K562 (cell line): ENCODE results near the gene SDHAF3. TPM values are rescaled to one million over a fixed set of nuclear protein-coding genes. Genes with fewer than 3 reads are reported as not detected.

Experiments used
- ASH1L ChIP-seq: fragments of 450-650 bp; IDR thresholded peaks from 2 replicates; pipeline ENCODE4 v1.6.1; 2018; ENCODE audit warnings: borderline replicate concordance, mild to moderate bottlenecking, low read depth; ENCODE audit not compliant: partially characterized antibody
- CREB1 ChIP-seq, 2 experiments: sonication (generic) in 1 of 2; formaldehyde crosslinking in 1 of 2; IDR thresholded peaks; 2 replicates each; pipeline versions ENCODE4 v1.6.1 to v1.8.0; 2012 to 2022; ENCODE audit warnings: inconsistent platforms in 1 of 2, mild to moderate bottlenecking in 1 of 2, missing genetic modification reagents in 1 of 2, moderate library complexity in 1 of 2
- CTBP1 ChIP-seq: fragments of 450-650 bp; IDR thresholded peaks from 2 replicates; pipeline ENCODE4 v1.6.1; 2016; ENCODE audit warnings: borderline replicate concordance
- DNMT1 ChIP-seq: fragments of 450-650 bp; IDR thresholded peaks from 2 replicates; pipeline ENCODE4 v1.6.1; 2016; ENCODE audit warnings: antibody characterized with exemption, mild to moderate bottlenecking
- EHMT2 ChIP-seq: fragments of 450-650 bp; IDR thresholded peaks from 2 replicates; pipeline ENCODE4 v1.6.1; 2018; ENCODE audit warnings: antibody characterized with exemption
- ETS2 ChIP-seq: IDR thresholded peaks from 2 replicates; pipeline ENCODE4 v1.6.1; 2016; ENCODE audit warnings: borderline replicate concordance, missing genetic modification characterization, mild to moderate bottlenecking, moderate library complexity, missing compliant biosample characterization; ENCODE audit not compliant: poor library complexity, severe bottlenecking
- HNRNPUL1 ChIP-seq: fragments of 200-400 bp; formaldehyde crosslinking; IDR thresholded peaks from 2 replicates; pipeline ENCODE4 v1.6.1; 2017; ENCODE audit warnings: low read length
- KDM5B ChIP-seq: fragments of 200-600 bp; sonication (generic); IDR thresholded peaks from 2 replicates; pipeline ENCODE4 v1.6.1; 2012; ENCODE audit warnings: low read depth, mild to moderate bottlenecking, moderate library complexity, low read length, control low read depth, inconsistent platforms; ENCODE audit not compliant: insufficient replicate concordance
- L3MBTL2 ChIP-seq: fragments of 450-650 bp; IDR thresholded peaks from 2 replicates; pipeline ENCODE4 v1.6.1; 2016; ENCODE audit warnings: mild to moderate bottlenecking, moderate library complexity
- NFE2 ChIP-seq: IDR thresholded peaks from 2 replicates; pipeline ENCODE4 v1.6.1; 2014; ENCODE audit warnings: antibody characterized with exemption, low read depth
- NFRKB ChIP-seq: fragments of 450-650 bp; IDR thresholded peaks from 2 replicates; pipeline ENCODE4 v1.6.1; 2016; ENCODE audit warnings: low read depth
- NUFIP1 ChIP-seq: fragments of 450-650 bp; IDR thresholded peaks from 2 replicates; pipeline ENCODE4 v1.6.1; 2018; ENCODE audit not compliant: partially characterized antibody
- PHB2 ChIP-seq: fragments of 450-650 bp; IDR thresholded peaks from 2 replicates; pipeline ENCODE4 v1.6.1; 2017; ENCODE audit warnings: low read depth
- POLR3G ChIP-seq: IDR thresholded peaks from 2 replicates; pipeline ENCODE4 v1.6.1; 2011; ENCODE audit not compliant: insufficient read length, insufficient replicate concordance; ENCODE audit errors: extremely low read depth
- SMARCE1 ChIP-seq: fragments of 450-650 bp; IDR thresholded peaks from 2 replicates; pipeline ENCODE4 v1.7.1; 2016; ENCODE audit warnings: mild to moderate bottlenecking
- TAF1 ChIP-seq: IDR thresholded peaks from 2 replicates; pipeline ENCODE4 v1.6.1; 2011; ENCODE audit warnings: mild to moderate bottlenecking, low read length, moderate library complexity; ENCODE audit not compliant: insufficient read depth, control insufficient read depth, severe bottlenecking; ENCODE audit errors: extremely low read depth
- ZNF175 ChIP-seq: fragments of 200-800 bp; sonication (Bioruptor generic); IDR thresholded peaks from 2 replicates; pipeline ENCODE4 v1.6.1; 2016; ENCODE audit warnings: low read depth, mild to moderate bottlenecking, missing genetic modification characterization, missing compliant biosample characterization
- polyA plus RNA-seq, 8 experiments: library from polyadenylated mRNA; depleted of rRNA in 4 of 8; stranded (reverse) in 5 of 8; unstranded in 3 of 8; fragments of >200 nt; fragmentation: Nextera tagmentation in 2 of 8; fragmentation: Illumina TruSeq in 1 of 8; extraction: Ambion mirVana in 2 of 8; extraction: Trizol in 1 of 8; gene quantifications; 2 replicates each; pipeline versions ENCODE4 v1.2.1 to v1.2.3, GENCODE V29; 2011 to 2014; ENCODE audit warnings: inconsistent platforms in 1 of 8, missing spikeins in 1 of 8
- total RNA-seq, 7 experiments: library from RNA; depleted of rRNA in 6 of 7; stranded (reverse); fragments of >200 nt in 6 of 7; fragmentation: Illumina TruSeq in 2 of 7; extraction: Trizol in 2 of 7; gene quantifications; 2 replicates each; pipeline versions ENCODE4 v1.2.1 to v1.2.3, GENCODE V29; 2011 to 2021; ENCODE audit warnings: low replicate concordance in 1 of 7
- TF ChIP-seq, protein P1 (sequence below), 2 experiments: fragments of 450-650 bp in 1 of 2; sonication (generic) in 1 of 2; formaldehyde crosslinking in 1 of 2; IDR thresholded peaks in 1 of 2; conservative IDR thresholded peaks in 1 of 2; 2 replicates each; pipeline versions ENCODE4 v1.6.1 to v1.8.1; 2016 to 2023; ENCODE audit warnings: mild to moderate bottlenecking in 2 of 2, moderate library complexity in 2 of 2, inconsistent platforms in 1 of 2, missing genetic modification reagents in 1 of 2
- TF ChIP-seq, protein P2 (sequence below): fragments of 450-650 bp; IDR thresholded peaks from 2 replicates; pipeline ENCODE4 v1.7.0; 2016; ENCODE audit warnings: borderline replicate concordance
- TF ChIP-seq, protein P3 (sequence below): sonication (generic); formaldehyde crosslinking; IDR thresholded peaks from 2 replicates; pipeline ENCODE4 v1.8.0; 2023; ENCODE audit warnings: mild to moderate bottlenecking, missing genetic modification reagents

Gene SDHAF3
- total and polyA plus RNA-seq, 9 of the 15 experiments (the other 6 are each of a cell fraction or from before 2014, with no cell fraction given) = 51.5 to 403 (median 145) TPM

DNA sequence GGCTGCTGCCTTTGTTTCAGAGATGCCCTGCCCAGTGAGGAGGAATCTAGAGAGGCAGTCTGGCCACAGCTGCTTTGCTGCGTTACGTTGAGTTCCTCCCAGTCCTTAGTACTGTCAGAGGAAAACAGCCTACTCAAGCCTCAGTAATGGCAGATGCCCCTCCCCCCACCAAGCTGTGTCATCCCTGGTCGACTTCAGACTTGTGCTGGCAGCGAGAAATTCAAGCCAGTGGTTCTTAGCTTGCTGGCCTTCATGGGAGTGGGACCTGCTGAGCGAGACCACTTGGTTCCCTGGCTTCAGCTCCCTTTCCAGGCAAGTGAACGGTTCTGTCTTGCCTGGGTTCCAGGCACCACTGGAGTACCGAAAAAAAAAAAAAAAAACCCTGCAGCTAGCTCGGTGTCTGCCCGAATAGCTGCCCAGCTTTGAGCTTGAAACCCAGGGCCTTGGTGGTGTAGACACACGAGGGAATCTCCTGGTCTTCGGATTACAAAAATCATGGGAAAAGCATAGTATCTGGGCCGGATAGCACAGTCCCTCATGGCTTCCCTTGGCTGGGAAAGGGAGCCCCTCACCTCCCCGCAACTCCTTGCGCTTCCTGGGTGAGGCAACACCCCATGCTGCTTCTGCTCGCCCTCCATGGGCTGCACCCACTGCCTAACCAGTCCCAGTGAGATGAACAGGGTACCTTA is 9.1 kb downstream of the SDHAF3 start (continued):
- TF ChIP-seq, protein P1, sequence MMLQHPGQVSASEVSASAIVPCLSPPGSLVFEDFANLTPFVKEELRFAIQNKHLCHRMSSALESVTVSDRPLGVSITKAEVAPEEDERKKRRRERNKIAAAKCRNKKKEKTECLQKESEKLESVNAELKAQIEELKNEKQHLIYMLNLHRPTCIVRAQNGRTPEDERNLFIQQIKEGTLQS (IDR thresholded peaks at IDR 0.05) = peak; percentile 39
- TF ChIP-seq, protein P1 (CRISPR knock-in tag; conservative IDR thresholded peaks at IDR 0.05) = peak; percentile 23; the same call in 1 of the 2 replicates
- TF ChIP-seq NUFIP1 = no peak
- peak; percentile 77 for TF ChIP-seq CREB1 (IDR thresholded peaks at IDR 0.05)
- TF ChIP-seq CREB1 (CRISPR knock-in tag; IDR thresholded peaks at IDR 0.05) = peak; percentile 35; the same call in 1 of the 2 replicates
- no peak for TF ChIP-seq POLR3G
- TF ChIP-seq NFRKB = peak; percentile 90
- TF ChIP-seq, protein P2, sequence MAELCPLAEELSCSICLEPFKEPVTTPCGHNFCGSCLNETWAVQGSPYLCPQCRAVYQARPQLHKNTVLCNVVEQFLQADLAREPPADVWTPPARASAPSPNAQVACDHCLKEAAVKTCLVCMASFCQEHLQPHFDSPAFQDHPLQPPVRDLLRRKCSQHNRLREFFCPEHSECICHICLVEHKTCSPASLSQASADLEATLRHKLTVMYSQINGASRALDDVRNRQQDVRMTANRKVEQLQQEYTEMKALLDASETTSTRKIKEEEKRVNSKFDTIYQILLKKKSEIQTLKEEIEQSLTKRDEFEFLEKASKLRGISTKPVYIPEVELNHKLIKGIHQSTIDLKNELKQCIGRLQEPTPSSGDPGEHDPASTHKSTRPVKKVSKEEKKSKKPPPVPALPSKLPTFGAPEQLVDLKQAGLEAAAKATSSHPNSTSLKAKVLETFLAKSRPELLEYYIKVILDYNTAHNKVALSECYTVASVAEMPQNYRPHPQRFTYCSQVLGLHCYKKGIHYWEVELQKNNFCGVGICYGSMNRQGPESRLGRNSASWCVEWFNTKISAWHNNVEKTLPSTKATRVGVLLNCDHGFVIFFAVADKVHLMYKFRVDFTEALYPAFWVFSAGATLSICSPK = 0 out of 2 replicates have a peak, but pooled peaks have one; percentile 33
- TF ChIP-seq KDM5B = peak; percentile 67
- TF ChIP-seq PHB2 = 0 out of 2 replicates have a peak, but pooled peaks have one; percentile 20
- TF ChIP-seq, protein P3, sequence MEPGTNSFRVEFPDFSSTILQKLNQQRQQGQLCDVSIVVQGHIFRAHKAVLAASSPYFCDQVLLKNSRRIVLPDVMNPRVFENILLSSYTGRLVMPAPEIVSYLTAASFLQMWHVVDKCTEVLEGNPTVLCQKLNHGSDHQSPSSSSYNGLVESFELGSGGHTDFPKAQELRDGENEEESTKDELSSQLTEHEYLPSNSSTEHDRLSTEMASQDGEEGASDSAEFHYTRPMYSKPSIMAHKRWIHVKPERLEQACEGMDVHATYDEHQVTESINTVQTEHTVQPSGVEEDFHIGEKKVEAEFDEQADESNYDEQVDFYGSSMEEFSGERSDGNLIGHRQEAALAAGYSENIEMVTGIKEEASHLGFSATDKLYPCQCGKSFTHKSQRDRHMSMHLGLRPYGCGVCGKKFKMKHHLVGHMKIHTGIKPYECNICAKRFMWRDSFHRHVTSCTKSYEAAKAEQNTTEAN (CRISPR knock-in tag) = no peak
- TF ChIP-seq ASH1L = peak; percentile 18
- TF ChIP-seq SMARCE1 = no peak
- TF ChIP-seq CTBP1 = peak; percentile 7; the same call in 1 of the 2 replicates
- TF ChIP-seq TAF1 = peak; percentile 52
- TF ChIP-seq DNMT1 = no peak
- TF ChIP-seq L3MBTL2 = peak; percentile 53
- TF ChIP-seq ETS2 (tag) = no peak
- TF ChIP-seq HNRNPUL1 = no peak
- peak; percentile 91 for TF ChIP-seq NFE2
- peak; percentile 77; the same call in 1 of the 2 replicates for TF ChIP-seq ZNF175 (CRISPR knock-in tag)
- no peak for TF ChIP-seq EHMT2
